HEK293T (cell line): ENCODE results near the gene ACOT12.

Experiments used
- CTCF ChIA-PET: fragments of 350-600 bp; formaldehyde crosslinking; extraction: SDS; loops from one replicate; lab custom pipeline; 2021; ENCODE audit warnings: antibody characterized with exemption, inconsistent platforms; lab: Yijun Ruan, JAX
- POLR2A ChIA-PET: fragments of 350-600 bp; formaldehyde crosslinking; extraction: SDS; loops from one replicate; lab custom pipeline; 2020; ENCODE audit warnings: antibody characterized with exemption, inconsistent platforms; lab: Yijun Ruan, JAX
- DNase-seq: peaks from one replicate; pipeline ENCODE4 v3.0.0; 2012; ENCODE audit warnings: mixed read lengths; ENCODE audit errors: extremely low spot score
- ARNT ChIP-seq: fragments of 450-650 bp; IDR thresholded peaks from 2 replicates; pipeline ENCODE4 v1.6.1; 2017; ENCODE audit warnings: mild to moderate bottlenecking
- BHLHE40 ChIP-seq: fragments of 450-650 bp; IDR thresholded peaks from 2 replicates; pipeline ENCODE4 v1.6.1; 2016; ENCODE audit warnings: mild to moderate bottlenecking, moderate library complexity, borderline replicate concordance
- CTBP1 ChIP-seq: fragments of 450-650 bp; IDR thresholded peaks from 2 replicates; pipeline ENCODE4 v1.6.1; 2016; ENCODE audit warnings: borderline replicate concordance
- ELF4 ChIP-seq: fragments of 450-650 bp; IDR thresholded peaks from 2 replicates; pipeline ENCODE4 v1.6.1; 2017; ENCODE audit warnings: antibody characterized with exemption
- FOXA1 ChIP-seq: fragments of 450-650 bp; IDR thresholded peaks from 2 replicates; pipeline ENCODE4 v1.6.1; 2016; ENCODE audit warnings: mild to moderate bottlenecking
- FOXK2 ChIP-seq: fragments of 450-650 bp; IDR thresholded peaks from 2 replicates; pipeline ENCODE4 v1.6.1; 2016; ENCODE audit warnings: mild to moderate bottlenecking
- FOXM1 ChIP-seq: fragments of 450-650 bp; IDR thresholded peaks from 2 replicates; pipeline ENCODE4 v1.6.1; 2017; ENCODE audit warnings: mild to moderate bottlenecking, borderline replicate concordance
- HDGF ChIP-seq: fragments of 450-650 bp; IDR thresholded peaks from 2 replicates; pipeline ENCODE4 v1.6.1; 2017; ENCODE audit warnings: antibody characterized with exemption, borderline replicate concordance
- L3MBTL2 ChIP-seq: fragments of 450-650 bp; conservative IDR thresholded peaks from 2 replicates; pipeline ENCODE4 v1.6.1; 2016; ENCODE audit warnings: mild to moderate bottlenecking
- LEF1 ChIP-seq: fragments of 450-650 bp; IDR thresholded peaks from 2 replicates; pipeline ENCODE4 v1.6.1; 2017; ENCODE audit warnings: mild to moderate bottlenecking, borderline replicate concordance
- NFRKB ChIP-seq: fragments of 450-650 bp; IDR thresholded peaks from 2 replicates; pipeline ENCODE4 v1.6.1; 2016; ENCODE audit warnings: mild to moderate bottlenecking, moderate library complexity
- SP1 ChIP-seq: fragments of 450-650 bp; IDR thresholded peaks from 2 replicates; pipeline ENCODE4 v1.6.1; 2017
- SUZ12 ChIP-seq: fragments of 450-650 bp; IDR thresholded peaks from 2 replicates; pipeline ENCODE4 v1.6.1; 2016; ENCODE audit warnings: mild to moderate bottlenecking
- TARDBP ChIP-seq: fragments of 450-650 bp; IDR thresholded peaks from 2 replicates; pipeline ENCODE4 v1.6.1; 2016
- ZNF384 ChIP-seq: fragments of 450-650 bp; IDR thresholded peaks from 2 replicates; pipeline ENCODE4 v1.6.1; 2016
- TF ChIP-seq, protein P1 (sequence below): fragments of 450-650 bp; IDR thresholded peaks from 2 replicates; pipeline ENCODE4 v1.6.1; 2016

Gene ACOT12

DNA sequence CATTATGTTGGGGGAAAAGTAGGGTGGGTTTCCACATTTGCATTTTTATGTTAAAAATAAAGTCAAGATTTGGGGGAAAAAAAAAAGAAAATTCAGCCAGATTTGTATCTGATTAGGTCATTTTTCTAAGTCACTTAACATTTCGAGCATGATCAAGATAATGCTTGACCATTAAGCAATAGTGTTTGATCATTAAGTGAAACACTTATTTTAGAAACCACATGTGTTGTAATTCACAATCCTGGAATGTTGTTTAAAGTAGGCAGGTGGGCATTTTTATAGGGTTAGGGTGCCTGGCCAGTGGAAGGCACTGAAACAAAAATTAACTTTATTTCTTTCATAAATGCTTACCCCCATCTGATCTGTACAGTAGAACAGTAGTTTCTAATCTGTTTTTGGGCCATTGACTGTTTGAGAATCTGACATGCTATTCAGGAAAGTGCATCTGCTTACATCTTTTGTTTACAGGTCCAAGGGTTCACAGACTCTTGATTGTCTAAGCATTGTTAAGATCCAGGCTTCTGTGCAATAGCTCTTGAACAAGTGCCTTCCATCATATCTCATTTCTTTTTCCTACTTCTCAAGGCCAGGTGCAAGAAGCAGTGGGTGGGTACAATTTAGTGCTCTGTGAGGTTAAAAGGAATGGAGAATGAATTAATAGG is 83.4 kb downstream of the ACOT12 start:
- CTCF ChIA-PET = no interaction called here
- POLR2A ChIA-PET = interaction anchor here (2.4 kb wide), 1 partner anchor 9 kb away, joined by 7 read pairs; the partner anchor contains the start of gene ZCCHC9
- no peak for DNase-seq
- no peak for TF ChIP-seq HDGF
- TF ChIP-seq LEF1 = no peak
- TF ChIP-seq L3MBTL2 = no peak
- TF ChIP-seq NFRKB = no peak
- no peak for TF ChIP-seq FOXA1
- TF ChIP-seq TARDBP = no peak
- TF ChIP-seq, protein P1, sequence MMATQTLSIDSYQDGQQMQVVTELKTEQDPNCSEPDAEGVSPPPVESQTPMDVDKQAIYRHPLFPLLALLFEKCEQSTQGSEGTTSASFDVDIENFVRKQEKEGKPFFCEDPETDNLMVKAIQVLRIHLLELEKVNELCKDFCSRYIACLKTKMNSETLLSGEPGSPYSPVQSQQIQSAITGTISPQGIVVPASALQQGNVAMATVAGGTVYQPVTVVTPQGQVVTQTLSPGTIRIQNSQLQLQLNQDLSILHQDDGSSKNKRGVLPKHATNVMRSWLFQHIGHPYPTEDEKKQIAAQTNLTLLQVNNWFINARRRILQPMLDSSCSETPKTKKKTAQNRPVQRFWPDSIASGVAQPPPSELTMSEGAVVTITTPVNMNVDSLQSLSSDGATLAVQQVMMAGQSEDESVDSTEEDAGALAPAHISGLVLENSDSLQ = no peak
- no peak for TF ChIP-seq SUZ12
- no peak for TF ChIP-seq CTBP1
- TF ChIP-seq ELF4 = no peak
- TF ChIP-seq ARNT = no peak
- TF ChIP-seq ZNF384 = no peak
- TF ChIP-seq BHLHE40 = no peak
- TF ChIP-seq FOXM1 = no peak
- no peak for TF ChIP-seq SP1
- no peak for TF ChIP-seq FOXK2

DNA sequence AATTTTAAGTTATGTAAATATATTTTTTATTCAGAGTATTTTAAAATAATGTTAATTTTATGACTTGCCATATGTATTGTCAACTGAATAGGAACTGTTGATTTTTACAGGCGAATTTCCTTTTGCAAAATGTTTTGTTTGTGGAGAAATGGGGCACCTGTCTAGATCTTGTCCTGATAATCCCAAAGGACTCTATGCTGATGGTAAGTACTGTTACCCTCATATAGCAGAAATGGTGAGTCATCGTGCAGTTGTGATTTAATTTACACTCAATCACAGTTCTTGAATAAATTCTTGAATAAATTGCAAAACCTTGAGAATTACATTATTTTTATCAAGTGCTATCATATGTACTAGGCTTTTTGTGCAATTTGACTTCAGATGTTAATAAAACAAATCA is 85.1 kb downstream of the ACOT12 start:
- CTCF ChIA-PET = no interaction called here
- TF ChIP-seq SP1 (no peak), BHLHE40 (no peak), L3MBTL2 (no peak), CTBP1 (no peak), ARNT (no peak), FOXM1 (no peak), FOXA1 (no peak), HDGF (no peak), SUZ12 (no peak)
- TF ChIP-seq, protein P1 = no peak
- POLR2A ChIA-PET = interaction anchor here (2.4 kb wide), 1 partner anchor 7 kb away, joined by 7 read pairs; the partner anchor contains the start of gene ZCCHC9
- DNase-seq = no peak

DNA sequence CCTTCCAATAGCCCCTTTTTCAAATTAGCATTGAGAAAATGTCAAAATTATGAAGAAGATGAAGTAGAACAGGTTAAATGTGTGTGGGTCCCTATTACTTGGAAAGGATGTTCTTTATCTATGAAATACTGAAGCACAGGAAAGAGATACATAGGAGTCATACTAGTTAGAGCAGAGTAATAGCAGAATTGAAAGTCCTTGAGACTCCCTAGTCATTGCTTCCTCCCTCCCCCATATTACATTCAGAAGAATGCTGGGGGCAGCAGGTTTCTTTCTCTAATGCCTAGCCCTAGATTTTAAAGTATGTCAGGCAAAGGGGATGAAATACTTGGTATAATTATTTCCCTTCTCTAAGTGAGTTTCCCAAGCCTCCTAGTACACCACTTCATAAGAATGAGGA is 88.1 kb downstream of the ACOT12 start:
- CTCF ChIA-PET = no interaction called here
- DNase-seq = no peak
- TF ChIP-seq SP1 = no peak
- no peak for TF ChIP-seq L3MBTL2
- TF ChIP-seq SUZ12 = no peak
- no peak for TF ChIP-seq FOXA1
- no peak for TF ChIP-seq FOXM1
- no peak for TF ChIP-seq ELF4
- TF ChIP-seq TARDBP = no peak
- no peak for TF ChIP-seq CTBP1
- TF ChIP-seq NFRKB = no peak
- TF ChIP-seq, protein P1 = no peak
- TF ChIP-seq ARNT = no peak
- no peak for TF ChIP-seq HDGF
- POLR2A ChIA-PET = no interaction called here

DNA sequence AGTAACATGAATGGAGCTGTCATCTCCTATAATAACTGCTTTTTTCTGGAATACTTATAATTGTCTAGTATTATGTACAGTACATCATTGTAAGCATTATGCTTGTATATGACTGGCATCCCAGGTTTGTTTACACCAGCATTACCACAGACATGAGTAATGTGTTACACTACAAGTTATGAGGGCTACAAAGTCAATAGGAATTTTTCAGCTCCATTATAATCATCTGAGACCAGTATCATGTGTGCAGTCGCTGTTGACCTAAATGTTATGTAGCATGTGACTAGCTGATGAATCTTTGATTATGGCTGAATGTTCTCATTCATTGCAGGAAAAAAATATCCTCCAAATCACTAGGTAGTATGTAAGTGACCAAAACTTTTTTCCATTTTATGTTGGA is 90.4 kb downstream of the ACOT12 start:
- no peak for DNase-seq
- CTCF ChIA-PET = no interaction called here
- TF ChIP-seq TARDBP (no peak), L3MBTL2 (no peak), ELF4 (no peak), SP1 (no peak), HDGF (no peak), FOXK2 (no peak)
- POLR2A ChIA-PET = interaction anchor here (0.7 kb wide), 1 partner anchor 495 kb away, joined by 3 read pairs; no protein-coding TSS in a partner anchor

DNA sequence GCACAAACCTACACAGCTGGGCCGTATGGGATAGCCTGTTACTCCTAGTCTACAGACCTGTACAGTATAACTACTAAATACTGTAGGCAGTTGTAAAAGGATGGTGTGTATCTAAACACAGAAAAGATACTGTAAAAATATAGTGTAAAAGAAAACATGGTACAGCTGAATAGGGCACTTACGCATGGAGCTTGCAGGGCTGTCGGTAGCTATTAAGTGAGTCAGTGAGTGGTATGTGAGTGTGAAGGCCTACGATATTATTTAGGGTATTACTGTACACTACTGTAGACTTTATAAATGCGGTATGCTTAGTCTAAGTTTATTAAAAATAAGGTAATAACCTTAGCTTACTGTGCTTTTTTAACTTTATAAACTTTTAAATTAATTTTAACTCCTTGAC is 91.3 kb downstream of the ACOT12 start:
- ChIA-PET CTCF (no interaction called here), POLR2A (interaction anchor here (1.1 to 1.7 kb wide), 5 partner anchors 8 to 976 kb away, joined by 3 to 11 read pairs (median 7); partner anchors contain the start of gene RPS23)
- no peak for DNase-seq
- TF ChIP-seq CTBP1 (no peak), TARDBP (no peak), HDGF (no peak), SUZ12 (no peak), NFRKB (no peak)

DNA sequence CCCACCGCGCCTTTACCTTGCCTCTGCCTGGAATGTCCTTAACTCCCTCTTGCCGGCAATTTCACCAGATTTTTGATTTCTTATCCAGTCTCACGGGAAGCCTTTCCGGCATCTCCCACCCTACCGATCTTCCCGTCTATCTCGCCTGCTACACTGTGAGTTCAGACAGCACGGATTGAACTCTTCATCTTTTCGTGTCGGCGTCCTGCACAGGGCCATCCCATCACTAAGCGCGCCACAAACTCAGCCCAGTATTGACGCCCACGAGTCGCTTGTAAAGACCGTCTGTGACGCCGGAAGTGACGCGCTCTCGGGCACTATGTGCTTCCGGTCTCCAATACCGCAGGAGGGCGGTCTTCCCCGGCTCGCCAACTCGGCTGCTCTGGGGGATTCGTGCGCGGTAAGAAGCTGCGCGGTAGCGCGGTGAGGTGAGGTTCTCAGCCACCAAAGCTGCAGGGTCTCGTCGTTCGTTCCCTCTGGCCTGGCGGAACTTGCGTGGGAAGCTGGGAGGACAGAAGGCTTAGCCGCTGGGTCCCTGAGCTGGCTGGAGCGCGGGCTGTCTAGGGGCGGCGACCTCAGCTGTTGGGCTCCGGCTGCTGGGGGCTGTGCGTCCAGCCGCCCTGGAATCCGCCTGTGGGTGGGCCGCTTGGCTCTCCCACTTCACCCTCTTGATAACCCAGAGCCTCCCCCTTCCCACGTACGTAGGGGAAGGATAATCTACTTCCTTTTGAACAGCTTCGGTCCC is 92.5 kb downstream of the ACOT12 start, which contains the start of gene ZCCHC9:
Gene ZCCHC9, plus strand, starts transcription at position 317 of the 745 bp plus-strand sequence. CDS start 3,171 bp downstream, outside the sequence.
- DNase-seq = peak; percentile 89
- TF ChIP-seq L3MBTL2 (peak; percentile 70), ELF4 (peak; percentile 34; the same call in 1 of the 2 replicates), TARDBP (no peak), ARNT (no peak), BHLHE40 (no peak), SUZ12 (no peak), SP1 (no peak), CTBP1 (no peak), NFRKB (no peak)
- TF ChIP-seq, protein P1 = peak; percentile 47
- POLR2A ChIA-PET = interaction anchor here (0.6 to 1.7 kb wide), 22 partner anchors 9 to 977 kb away, joined by 3 to 11 read pairs (median 4); partner anchors contain the start of gene RPS23

More for the DNA sequence above, 92.5 kb downstream of the ACOT12 start, which contains the start of gene ZCCHC9:
- CTCF ChIA-PET = interaction anchor here (0.5 kb wide), 1 partner anchor 445 kb away, joined by 5 read pairs; no protein-coding TSS in a partner anchor
